Measurements from ENCODE around the gene MTRF1. TPM values are rescaled to one million over a fixed set of nuclear protein-coding genes. Genes with fewer than 3 reads are reported as not detected.

Gene MTRF1
- total and polyA plus RNA-seq, 9 of the 15 experiments (the other 6 are each of a cell fraction or from before 2014, with no cell fraction given), result 12.5 to 33.7 (median 20.1) TPM

GRCh38 chr13:41193919-41194824, 69.2 kb downstream of the MTRF1 start, which contains the start of gene KBTBD7 (continued):
- peak; percentile 80 for TF ChIP-seq RB1 (IDR thresholded peaks at IDR 0.05; ENCODE audit: low read depth)
- no peak for TF ChIP-seq RFX1 (IDR thresholded peaks at IDR 0.05)
- no peak for TF ChIP-seq ZNF695 (CRISPR knock-in tag; IDR thresholded peaks at IDR 0.05)
- no peak for TF ChIP-seq SRSF3 (IDR thresholded peaks at IDR 0.05; ENCODE audit: insufficient read depth, low read length)
- TF ChIP-seq SRF (CRISPR knock-in tag; IDR thresholded peaks at IDR 0.05), result peak in 1 of 2 experiments; percentile 10; a peak in 1 of 4 replicates
- no peak for TF ChIP-seq SPI1 (IDR thresholded peaks at IDR 0.05; ENCODE audit: borderline replicate concordance, low read depth, low read length)
- no peak for TF ChIP-seq TEAD4 (IDR thresholded peaks at IDR 0.05; ENCODE audit: low read length)
- no peak for TF ChIP-seq TEAD4 (CRISPR knock-in tag; IDR thresholded peaks at IDR 0.05; ENCODE audit: borderline replicate concordance)
- TF ChIP-seq ZC3H11A (IDR thresholded peaks at IDR 0.05; ENCODE audit: low read depth, low read length), result no peak
- TF ChIP-seq, protein P1, sequence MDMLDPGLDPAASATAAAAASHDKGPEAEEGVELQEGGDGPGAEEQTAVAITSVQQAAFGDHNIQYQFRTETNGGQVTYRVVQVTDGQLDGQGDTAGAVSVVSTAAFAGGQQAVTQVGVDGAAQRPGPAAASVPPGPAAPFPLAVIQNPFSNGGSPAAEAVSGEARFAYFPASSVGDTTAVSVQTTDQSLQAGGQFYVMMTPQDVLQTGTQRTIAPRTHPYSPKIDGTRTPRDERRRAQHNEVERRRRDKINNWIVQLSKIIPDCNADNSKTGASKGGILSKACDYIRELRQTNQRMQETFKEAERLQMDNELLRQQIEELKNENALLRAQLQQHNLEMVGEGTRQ (CRISPR knock-in tag; IDR thresholded peaks at IDR 0.05), result no peak
- no peak for TF ChIP-seq NKRF (IDR thresholded peaks at IDR 0.05; ENCODE audit: borderline replicate concordance)
- no peak for TF ChIP-seq RAD51 (IDR thresholded peaks at IDR 0.05; ENCODE audit: borderline replicate concordance, low read depth)
- no peak for TF ChIP-seq DMBX1 (CRISPR knock-in tag; IDR thresholded peaks at IDR 0.05; ENCODE audit: borderline replicate concordance)
- TF ChIP-seq BRF1 (IDR thresholded peaks at IDR 0.05; ENCODE audit: borderline replicate concordance, extremely low read depth, insufficient read length), result no peak
- TF ChIP-seq MYNN (IDR thresholded peaks at IDR 0.05), result no peak
- no peak for TF ChIP-seq MYNN (CRISPR knock-in tag; IDR thresholded peaks at IDR 0.05)
- TF ChIP-seq ZNF561 (CRISPR knock-in tag; conservative IDR thresholded peaks at IDR 0.05), result no peak
- peak; percentile 43 for TF ChIP-seq SMAD1 (IDR thresholded peaks at IDR 0.05; ENCODE audit: low read depth, low read length, partially characterized antibody)
- no peak for TF ChIP-seq PTRF (tag; IDR thresholded peaks at IDR 0.05)
